Immature natural killer cell (primary cell): ENCODE measurements around the gene SEL1L3. TPM values are rescaled to one million over a fixed set of nuclear protein-coding genes. Genes with fewer than 3 reads are reported as not detected.

Experiments used
- DNase-seq, 3 donors: peaks; one replicate each; pipeline ENCODE4 v3.0.0; 2022; ENCODE audit warnings: mixed read lengths in 1 of 3
- H3K27ac Mint-ChIP-seq, 6 donors: one replicate each; pipeline ENCODE4 v1.8.0; 2020; ENCODE audit warnings: mixed read lengths in 6 of 6, mild to moderate bottlenecking in 5 of 6, inconsistent platforms in 4 of 6, moderate library complexity in 3 of 6
- H3K27me3 Mint-ChIP-seq, 3 donors: one replicate each; pipeline ENCODE4 v1.8.0; 2020 to 2021; ENCODE audit warnings: low read depth in 3 of 3, mild to moderate bottlenecking in 3 of 3, mixed read lengths in 3 of 3, moderate library complexity in 3 of 3, inconsistent platforms in 1 of 3
- H3K36me3 Mint-ChIP-seq, 3 donors: one replicate each; pipeline ENCODE4 v1.8.0; 2020; ENCODE audit warnings: mixed read lengths in 3 of 3, inconsistent platforms in 2 of 3, mild to moderate bottlenecking in 2 of 3
- H3K4me1 Mint-ChIP-seq, 2 donors: one replicate each; pipeline ENCODE4 v1.8.0; 2020; ENCODE audit warnings: inconsistent platforms in 2 of 2, mild to moderate bottlenecking in 2 of 2, mixed read lengths in 2 of 2, moderate library complexity in 1 of 2
- H3K4me3 Mint-ChIP-seq, 5 donors: one replicate each; pipeline ENCODE4 v1.8.0; 2020; ENCODE audit warnings: mild to moderate bottlenecking in 5 of 5, mixed read lengths in 5 of 5, inconsistent platforms in 3 of 5, moderate library complexity in 3 of 5
- H3K9me3 Mint-ChIP-seq, 6 donors: one replicate each; pipeline ENCODE4 v1.8.0; 2020; ENCODE audit warnings: mild to moderate bottlenecking in 6 of 6, mixed read lengths in 6 of 6, inconsistent platforms in 4 of 6, moderate library complexity in 3 of 6
- polyA plus RNA-seq, 3 donors: library from polyadenylated mRNA; unstranded; fragments of 300-500 nt; fragmentation: Illumina TruSeq; gene quantifications; one replicate each; pipeline ENCODE4 v1.2.3, GENCODE V29; 2021

Gene SEL1L3
- polyA plus RNA-seq, 3 donors from 2014 or later: 17.1 to 58.8 (median 22.1) TPM

- no peak overlapping the region for H3K4me3 Mint-ChIP-seq
- no peak overlapping the region for H3K27ac Mint-ChIP-seq
- no peaks in the 10 kb centered on the region for H3K9me3 Mint-ChIP-seq
- peaks cover 26 to 62% (median 50%) of the 10 kb centered on the region in 3 donors for H3K36me3 Mint-ChIP-seq
- DNase-seq: no peak
- no peaks in the 10 kb centered on the region for H3K4me1 Mint-ChIP-seq
- H3K27me3 Mint-ChIP-seq: peaks cover 0 to 5% (median 0%) of the 10 kb centered on the region in 3 donors
Observed at GRCh38 chr4:25773358-25773757, 89.4 kb downstream of the SEL1L3 start.

DNA sequence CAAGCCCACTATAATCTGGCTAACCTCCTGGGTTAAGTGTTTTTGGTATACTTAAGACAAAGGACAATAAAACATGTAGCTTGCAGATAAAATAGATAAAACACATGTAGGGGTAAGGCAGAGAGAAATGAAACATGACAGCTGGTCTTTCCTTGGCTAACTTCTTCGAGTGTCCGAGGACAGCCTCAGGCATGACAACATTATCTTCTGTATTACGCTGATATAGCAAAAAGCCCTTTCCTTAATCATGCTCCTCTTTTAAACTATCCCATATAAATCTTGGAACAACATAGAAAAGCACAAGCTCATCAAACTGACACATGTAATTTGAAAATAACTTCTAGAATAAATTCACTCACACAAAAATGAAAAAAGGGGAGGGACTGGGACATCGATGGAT, 91.1 kb downstream of the SEL1L3 start:
- H3K9me3 Mint-ChIP-seq: no peaks in the 10 kb centered on the region
- no peaks in the 10 kb centered on the region for H3K4me1 Mint-ChIP-seq
- peaks cover 12 to 50% (median 42%) of the 10 kb centered on the region in 3 donors for H3K36me3 Mint-ChIP-seq
- H3K27ac Mint-ChIP-seq: no peak overlapping the region
- H3K27me3 Mint-ChIP-seq: peaks cover 0 to 5% (median 0%) of the 10 kb centered on the region in 3 donors
- no peak overlapping the region for H3K4me3 Mint-ChIP-seq
- DNase-seq: no peak

- no peak for DNase-seq
- H3K4me1 Mint-ChIP-seq: no peaks in the 10 kb centered on the region
- H3K27me3 Mint-ChIP-seq: peaks cover 0 to 5% (median 0%) of the 10 kb centered on the region in 3 donors
- no peak overlapping the region for H3K27ac Mint-ChIP-seq
- peaks cover 9 to 50% (median 45%) of the 10 kb centered on the region in 3 donors for H3K36me3 Mint-ChIP-seq
- H3K4me3 Mint-ChIP-seq: no peak overlapping the region
- no peaks in the 10 kb centered on the region for H3K9me3 Mint-ChIP-seq
Observed at GRCh38 chr4:25770847-25771246, 91.9 kb downstream of the SEL1L3 start.

- Mint-ChIP-seq H3K9me3 (no peaks in the 10 kb centered on the region), H3K4me3 (no peak overlapping the region), H3K36me3 (peaks cover 14 to 46% (median 41%) of the 10 kb centered on the region in 3 donors), H3K27me3 (peaks cover 0 to 2% (median 0%) of the 10 kb centered on the region in 3 donors), H3K27ac (no peak overlapping the region), H3K4me1 (no peaks in the 10 kb centered on the region)
- DNase-seq: no peak
Observed at GRCh38 chr4:25769251-25769650, 93.5 kb downstream of the SEL1L3 start.

- peaks cover 11 to 43% (median 38%) of the 10 kb centered on the region in 3 donors for H3K36me3 Mint-ChIP-seq
Observed at GRCh38 chr4:25767877-25768725, 94.7 kb downstream of the SEL1L3 start.

DNA sequence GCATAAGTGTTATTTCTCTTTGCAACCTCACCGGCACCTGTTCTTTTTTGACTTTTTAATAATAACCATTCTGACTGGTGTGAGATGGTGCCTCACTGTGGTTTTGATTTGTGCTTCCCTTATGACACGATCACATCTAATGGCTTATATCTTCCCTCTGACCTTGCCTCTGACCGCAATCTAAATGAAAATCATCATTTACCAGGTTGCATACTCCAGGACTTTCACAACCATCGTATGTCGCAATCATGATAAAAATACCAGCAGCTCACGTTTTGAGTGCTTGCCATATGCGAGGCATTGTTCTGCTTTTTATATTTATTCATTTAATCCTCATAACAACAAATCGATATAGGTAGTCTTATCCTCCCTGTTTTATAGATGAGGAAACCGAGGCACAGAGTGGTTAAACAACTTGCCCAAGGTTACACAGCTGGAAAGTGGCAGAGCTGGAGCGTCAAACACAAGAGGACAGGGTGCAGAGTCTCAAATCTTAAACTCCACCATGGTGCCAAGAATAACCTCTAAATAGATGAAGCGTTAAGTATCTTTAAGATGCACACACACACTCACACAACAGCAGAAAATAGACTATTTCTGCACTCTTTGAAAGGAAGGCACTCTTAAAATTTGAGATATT, 102.2 kb downstream of the SEL1L3 start:
- peaks cover 30 to 71% (median 50%) of the 10 kb centered on the region in 3 donors for H3K36me3 Mint-ChIP-seq
- DNase-seq: no peak
- H3K4me1 Mint-ChIP-seq: no peaks in the 10 kb centered on the region
- H3K27ac Mint-ChIP-seq: no peak overlapping the region
- peaks cover 0 to 1% (median 0%) of the 10 kb centered on the region in 3 donors for H3K27me3 Mint-ChIP-seq
- no peak overlapping the region for H3K4me3 Mint-ChIP-seq
- H3K9me3 Mint-ChIP-seq: no peaks in the 10 kb centered on the region

More at GRCh38 chr4:25767877-25768725, 94.7 kb downstream of the SEL1L3 start:
- Mint-ChIP-seq H3K27me3 (peaks cover 0 to 2% (median 1%) of the 10 kb centered on the region in 3 donors), H3K9me3 (no peaks in the 10 kb centered on the region), H3K4me1 (no peaks in the 10 kb centered on the region), H3K27ac (no peak overlapping the region), H3K4me3 (no peak overlapping the region)
- peak in 1 of 3 donors; percentile 37 for DNase-seq

DNA sequence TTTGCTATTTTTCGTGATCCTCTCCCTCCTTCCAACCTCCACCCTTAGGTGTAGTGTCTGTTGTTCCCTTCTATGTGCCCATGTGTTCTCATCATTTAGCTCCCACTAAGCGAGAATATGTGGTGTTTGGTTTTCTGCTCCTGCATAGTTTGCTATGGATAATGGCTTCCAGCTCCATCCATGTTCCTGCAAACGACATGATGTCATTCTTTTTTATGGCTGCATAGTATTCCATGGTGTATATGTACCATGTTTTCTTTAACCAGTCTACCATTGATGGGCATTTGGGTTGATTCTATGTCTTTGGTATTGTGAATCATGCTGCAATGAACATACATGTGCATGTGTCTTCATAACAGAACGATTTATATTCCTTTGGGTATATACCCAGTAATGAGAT, 102.7 kb downstream of the SEL1L3 start:
- peaks cover 0 to 1% (median 0%) of the 10 kb centered on the region in 3 donors for H3K27me3 Mint-ChIP-seq
- H3K27ac Mint-ChIP-seq: no peak overlapping the region
- no peaks in the 10 kb centered on the region for H3K4me1 Mint-ChIP-seq
- H3K9me3 Mint-ChIP-seq: no peaks in the 10 kb centered on the region
- H3K36me3 Mint-ChIP-seq: peaks cover 30 to 71% (median 54%) of the 10 kb centered on the region in 3 donors
- no peak for DNase-seq
- no peak overlapping the region for H3K4me3 Mint-ChIP-seq

GRCh38 chr4:25759101-25759500, 103.7 kb downstream of the SEL1L3 start:
- Mint-ChIP-seq H3K4me3 (no peak overlapping the region), H3K27ac (no peak overlapping the region), H3K36me3 (peaks cover 25 to 66% (median 46%) of the 10 kb centered on the region in 3 donors), H3K4me1 (no peaks in the 10 kb centered on the region), H3K9me3 (no peaks in the 10 kb centered on the region), H3K27me3 (peaks cover 0 to 1% (median 0%) of the 10 kb centered on the region in 3 donors)
- no peak for DNase-seq

GRCh38 chr4:25757452-25757851, 105.3 kb downstream of the SEL1L3 start:
- DNase-seq: no peak
- Mint-ChIP-seq H3K27ac (no peak overlapping the region), H3K4me3 (no peak overlapping the region), H3K4me1 (no peaks in the 10 kb centered on the region), H3K27me3 (no peaks in the 10 kb centered on the region), H3K9me3 (no peaks in the 10 kb centered on the region), H3K36me3 (peaks cover 22 to 61% (median 38%) of the 10 kb centered on the region in 3 donors)

DNA sequence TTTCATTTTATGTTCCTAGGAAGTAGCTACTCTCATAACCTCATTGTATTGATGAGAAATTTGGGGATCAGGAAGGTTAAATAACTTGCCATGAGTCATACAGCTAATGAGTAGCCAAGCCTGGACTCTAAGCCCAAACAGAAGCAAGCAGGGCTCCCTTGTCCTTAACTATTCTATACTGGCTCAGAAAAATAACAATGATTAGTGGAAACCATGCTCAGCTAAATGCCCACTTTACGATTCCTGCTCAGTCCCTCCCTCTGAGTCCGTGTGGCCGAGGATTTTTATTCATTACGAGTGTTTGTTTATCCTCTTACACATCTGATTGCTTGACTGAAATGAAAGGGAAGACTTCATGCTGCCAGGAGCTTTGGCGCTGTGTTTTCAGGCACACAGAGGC, 106.3 kb downstream of the SEL1L3 start:
- no peak overlapping the region for H3K4me3 Mint-ChIP-seq
- H3K4me1 Mint-ChIP-seq: no peaks in the 10 kb centered on the region
- peaks cover 22 to 53% (median 31%) of the 10 kb centered on the region in 3 donors for H3K36me3 Mint-ChIP-seq
- no peaks in the 10 kb centered on the region for H3K27me3 Mint-ChIP-seq
- no peak for DNase-seq
- H3K9me3 Mint-ChIP-seq: no peaks in the 10 kb centered on the region
- H3K27ac Mint-ChIP-seq: peak overlapping the region in 1 of 6 donors; percentile 4

- DNase-seq: no peak
- Mint-ChIP-seq H3K4me1 (no peaks in the 10 kb centered on the region), H3K36me3 (peaks cover 22 to 51% (median 32%) of the 10 kb centered on the region in 3 donors), H3K27me3 (no peaks in the 10 kb centered on the region), H3K27ac (no peak overlapping the region), H3K9me3 (no peaks in the 10 kb centered on the region), H3K4me3 (no peak overlapping the region)
Observed at GRCh38 chr4:25755911-25756310, 106.9 kb downstream of the SEL1L3 start.

DNA sequence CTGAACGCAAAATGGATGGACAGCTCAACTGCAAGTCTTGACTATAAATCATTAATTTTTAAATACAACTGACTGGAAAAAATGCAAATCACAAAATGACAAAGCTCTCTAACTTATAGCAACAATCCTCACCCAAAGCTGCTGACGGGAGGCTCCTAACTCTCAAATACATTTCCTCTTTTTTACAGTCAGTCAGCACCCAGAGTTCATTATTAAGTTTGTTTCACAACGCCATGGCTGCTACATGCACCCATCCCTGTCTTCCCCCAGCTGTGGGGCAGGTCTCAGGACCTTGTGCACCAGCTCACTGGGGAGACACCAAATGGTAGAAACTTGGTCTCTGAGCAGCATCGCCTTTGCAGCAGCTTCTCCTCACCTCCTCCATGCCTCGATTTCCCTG, 109.5 kb downstream of the SEL1L3 start:
- Mint-ChIP-seq H3K27me3 (no peaks in the 10 kb centered on the region), H3K36me3 (peaks cover 8 to 32% (median 16%) of the 10 kb centered on the region in 3 donors), H3K4me3 (no peak overlapping the region), H3K4me1 (no peaks in the 10 kb centered on the region), H3K27ac (no peak overlapping the region), H3K9me3 (no peaks in the 10 kb centered on the region)
- DNase-seq: no peak

- no peaks in the 10 kb centered on the region for H3K4me1 Mint-ChIP-seq
- DNase-seq: no peak
- no peak overlapping the region for H3K4me3 Mint-ChIP-seq
- H3K9me3 Mint-ChIP-seq: no peaks in the 10 kb centered on the region
- no peak overlapping the region for H3K27ac Mint-ChIP-seq
- no peaks in the 10 kb centered on the region for H3K27me3 Mint-ChIP-seq
- H3K36me3 Mint-ChIP-seq: peaks cover 4 to 25% (median 8%) of the 10 kb centered on the region in 3 donors
Observed at GRCh38 chr4:25750874-25751273, 111.9 kb downstream of the SEL1L3 start.

- Mint-ChIP-seq H3K36me3 (peaks cover 0 to 21% (median 8%) of the 10 kb centered on the region in 3 donors), H3K27ac (no peak overlapping the region), H3K4me3 (no peak overlapping the region), H3K27me3 (no peaks in the 10 kb centered on the region), H3K4me1 (no peaks in the 10 kb centered on the region), H3K9me3 (no peaks in the 10 kb centered on the region)
- DNase-seq: no peak
Observed at GRCh38 chr4:25749150-25749794, 113.5 kb downstream of the SEL1L3 start.
